Endothelial cell of umbilical vein (primary cell): ENCODE data around the gene MAN2B1. TPM values are rescaled to one million over a fixed set of nuclear protein-coding genes. Genes with fewer than 3 reads are reported as not detected.
A peak's percentile ranks its signal among the peaks of the same experiment; 100 is the strongest.

Experiments
- BruUV-seq: library from RNA; stranded (reverse); fragments of 400-500 nt; replicated peaks from 2 replicates; lab custom pipeline; 2021; lab: Mats Ljungman, UMichigan
- CTCF ChIA-PET: fragments of 300-600, 350-600 bp; sonication (Branson Sonifier 250); formaldehyde crosslinking; loops from one replicate; lab custom pipeline; 2021; ENCODE audit warnings: antibody characterized with exemption, inconsistent platforms; lab: Charles Lee
- POLR2A ChIA-PET: fragments of 300-600, 350-600 bp; sonication (Branson Sonifier 250); formaldehyde crosslinking; loops from one replicate; lab custom pipeline; 2021; ENCODE audit warnings: antibody characterized with exemption, inconsistent platforms; lab: Charles Lee
- DNase-seq: peaks from one replicate; pipeline ENCODE4 v3.0.0-alpha.2; 2011; ENCODE audit warnings: low read depth, low spot score
- FAIRE-seq: peaks from 2 replicates; lab custom pipeline; 2011; peaks lifted over from hg19 to GRCh38; lab: Jason Lieb, UNC
- H2AFZ ChIP-seq: 2 replicates; pipeline ENCODE4 v1.6.0; 2012; ENCODE audit warnings: low read depth, low read length, control low read depth, inconsistent platforms
- H3K27ac ChIP-seq: 2 replicates; pipeline ENCODE4 v1.5.1; 2011; ENCODE audit warnings: low read depth, mild to moderate bottlenecking, control low read depth, low read length, moderate library complexity; ENCODE audit not compliant: insufficient read depth
- H3K27me3 ChIP-seq, 2 experiments: 2 replicates each; pipeline versions ENCODE4 v1.6.0 to v1.6.1; 2011; ENCODE audit warnings: low read length in 2 of 2, mixed read lengths in 1 of 2; ENCODE audit not compliant: control insufficient read depth in 2 of 2, insufficient read depth in 2 of 2
- H3K36me3 ChIP-seq, 2 experiments: 2 replicates in 1 of 2; 3 replicates in 1 of 2; pipeline ENCODE4 v1.5.1; 2011; ENCODE audit warnings: low read length in 2 of 2, mild to moderate bottlenecking in 1 of 2, moderate library complexity in 1 of 2; ENCODE audit not compliant: control insufficient read depth in 2 of 2, insufficient read depth in 2 of 2; ENCODE audit errors: extremely low read depth in 1 of 2
- H3K4me1 ChIP-seq: 3 replicates; pipeline ENCODE4 v1.5.1; 2011; ENCODE audit warnings: mild to moderate bottlenecking, low read length; ENCODE audit not compliant: control insufficient read depth, insufficient read depth; ENCODE audit errors: extremely low read depth
- H3K4me2 ChIP-seq: 2 replicates; pipeline ENCODE4 v1.6.1; 2011; ENCODE audit warnings: low read length, control low read depth, mixed read lengths; ENCODE audit not compliant: insufficient read depth
- H3K4me3 ChIP-seq, 3 experiments: fragments of 200-600 bp in 1 of 3; sonication (generic), shearing (Covaris generic) in 1 of 3; replicated peaks in 1 of 3; 2 replicates each; pipeline ENCODE4 v1.5.1; 2011 to 2016; ENCODE audit warnings: control low read depth in 3 of 3, low read length in 3 of 3, mild to moderate bottlenecking in 2 of 3, inconsistent platforms in 1 of 3, low read depth in 1 of 3, moderate library complexity in 1 of 3; ENCODE audit not compliant: insufficient read depth in 1 of 3
- H3K79me2 ChIP-seq: 2 replicates; pipeline ENCODE4 v1.6.0; 2012; ENCODE audit warnings: low read length, inconsistent platforms; ENCODE audit not compliant: control insufficient read depth, insufficient read depth
- H3K9ac ChIP-seq: replicated peaks from 2 replicates; pipeline ENCODE3; 2011; ENCODE audit warnings: low read length, control low read depth; ENCODE audit not compliant: insufficient read depth; ENCODE audit errors: extremely low read depth
- H3K9me1 ChIP-seq: replicated peaks from 3 replicates; pipeline ENCODE4 v1.6.0; 2011; ENCODE audit warnings: mild to moderate bottlenecking, low read length; ENCODE audit not compliant: control insufficient read depth, insufficient read depth; ENCODE audit errors: extremely low read depth
- H3K9me3 ChIP-seq: replicated peaks from 2 replicates; pipeline ENCODE4 v1.5.1; 2012; ENCODE audit warnings: low read length, inconsistent platforms; ENCODE audit not compliant: control insufficient read depth, insufficient read depth
- H4K20me1 ChIP-seq: replicated peaks from 2 replicates; pipeline ENCODE3; 2011; ENCODE audit warnings: mild to moderate bottlenecking, low read length; ENCODE audit not compliant: control insufficient read depth, insufficient read depth; ENCODE audit errors: extremely low read depth
- CTCF ChIP-seq, 2 donors: IDR thresholded peaks; 1 replicate in 1 of 2; 2 replicates in 1 of 2; pipeline ENCODE4 v1.5.1; 2011; ENCODE audit warnings: low read length in 2 of 2, mild to moderate bottlenecking in 2 of 2, moderate library complexity in 2 of 2, control low read depth in 1 of 2, inconsistent platforms in 1 of 2, low read depth in 1 of 2; ENCODE audit not compliant: insufficient read depth in 1 of 2; ENCODE audit errors: extremely low read depth in 1 of 2
- EZH2 ChIP-seq: IDR thresholded peaks from 2 replicates; pipeline ENCODE4 v1.6.1; 2012; ENCODE audit warnings: borderline replicate concordance, low read depth, mild to moderate bottlenecking, moderate library complexity, low read length, inconsistent platforms; ENCODE audit not compliant: severe bottlenecking
- FOS ChIP-seq: IDR thresholded peaks from 2 replicates; pipeline ENCODE4 v1.6.1; 2011; ENCODE audit warnings: mild to moderate bottlenecking, low read length, moderate library complexity, borderline replicate concordance; ENCODE audit not compliant: insufficient read depth
- GATA2 ChIP-seq: IDR thresholded peaks from 2 replicates; pipeline ENCODE4 v1.7.0; 2011; ENCODE audit warnings: low read depth, mild to moderate bottlenecking, moderate library complexity, mixed read lengths, low read length; ENCODE audit not compliant: insufficient read length, insufficient read depth
- JUN ChIP-seq: IDR thresholded peaks from 2 replicates; pipeline ENCODE4 v1.6.1; 2011; ENCODE audit warnings: borderline replicate concordance, low read depth; ENCODE audit not compliant: insufficient read length, insufficient read depth
- MAX ChIP-seq: IDR thresholded peaks from 2 replicates; pipeline ENCODE4 v1.6.1; 2011; ENCODE audit not compliant: insufficient read depth, insufficient read length
- MYC ChIP-seq: IDR thresholded peaks from one replicate; pipeline ENCODE4 v1.6.1; 2011; ENCODE audit warnings: mild to moderate bottlenecking, low read depth, low read length
- POLR2A ChIP-seq: IDR thresholded peaks from 2 replicates; pipeline ENCODE4 v1.6.1; 2012; ENCODE audit warnings: low read depth, mild to moderate bottlenecking, control low read depth, low read length
- POLR2AphosphoS5 ChIP-seq: IDR thresholded peaks from 2 replicates; pipeline ENCODE4 v1.6.1; 2012; ENCODE audit warnings: low read depth, mild to moderate bottlenecking, control low read depth, low read length, moderate library complexity; ENCODE audit not compliant: insufficient read depth
- dilution Hi-C: fragments of 300-500 bp; cut with MboI; formaldehyde crosslinking; loops from one replicate; pipeline ENCODE4 v1.15.0; 2019; ENCODE audit warnings: low sequenced_read_pairs; ENCODE audit not compliant: extremely low pct_ligation_motif_present
- intact Hi-C: fragments of 100-400 bp; cut with micrococcal nuclease; formaldehyde crosslinking; loops from one replicate; pipeline ENCODE4 v1.10.0; 2022
- polyA plus RNA-seq, 4 experiments: library from polyadenylated mRNA; depleted of rRNA in 3 of 4; stranded (reverse) in 3 of 4; unstranded in 1 of 4; fragments of >200 nt; gene quantifications; 2 replicates each; pipeline versions ENCODE4 v1.2.1 to v1.2.3, GENCODE V29; 2011 to 2012; ENCODE audit warnings: missing spikeins in 1 of 4
- total RNA-seq: library from RNA; stranded (reverse); gene quantifications from 2 replicates; pipeline ENCODE4 v1.2.3, GENCODE V29; 2021

Gene MAN2B1
- total and polyA plus RNA-seq, 2 donors (not counting 3 experiments of a cell fraction or from before 2014, with no cell fraction given), result 64.4 to 76.8 TPM

GRCh38 chr19:12665671-12666264 lies 774 bp downstream of the MAN2B1 start:
- no peak for FAIRE-seq
- no peaks in the 10 kb centered on the region for H3K9me1 ChIP-seq
- dilution Hi-C loops, result no loop called here
- H3K27ac ChIP-seq, result no peak overlapping the region
- H3K79me2 ChIP-seq, result peaks cover 16% of the 10 kb centered on the region
- ChIA-PET POLR2A (interaction anchor here (1.2 kb wide), 1 partner anchor 15 kb away, joined by 4 read pairs; no protein-coding TSS in a partner anchor), CTCF (interaction anchor here (0.6 to 2.1 kb wide), 8 partner anchors 11 to 742 kb away, joined by 3 to 7 read pairs (median 4); no protein-coding TSS in a partner anchor)
- intact Hi-C loops, result loop anchor here (2.0 to 5.0 kb wide), 3 partner anchors 25 to 743 kb away; partner anchors contain the start of gene ZNF136
- peaks cover 20% of the 10 kb centered on the region for H3K4me1 ChIP-seq
- peak overlapping the region; percentile 70 for H3K4me2 ChIP-seq
- H3K27me3 ChIP-seq, result no peaks in the 10 kb centered on the region
- no peak for TF ChIP-seq POLR2A
- no peak for TF ChIP-seq JUN
- no peak for TF ChIP-seq EZH2
- no peak for TF ChIP-seq MYC
- no peak for TF ChIP-seq MAX
- no peak for TF ChIP-seq GATA2
- TF ChIP-seq POLR2AphosphoS5, result no peak
- TF ChIP-seq FOS, result no peak
- no peak for TF ChIP-seq CTCF (IDR thresholded peaks at IDR 0.05; ENCODE audit: extremely low read depth in 1 of 2, insufficient read depth in 1 of 2, low read depth in 1 of 2, low read length in 2 of 2)
- H3K9ac ChIP-seq, result peak overlapping the region; percentile 77
- no peaks in the 10 kb centered on the region for H3K9me3 ChIP-seq
- peak overlapping the region; percentile 60 to 73 (median 67) for H3K4me3 ChIP-seq
- no peak for DNase-seq
- no peaks in the 10 kb centered on the region for H4K20me1 ChIP-seq
- peaks cover 0 to 3% of the 10 kb centered on the region in 2 experiments for H3K36me3 ChIP-seq
- BruUV-seq, result no TSS peak
- peak overlapping the region; percentile 90 for H2AFZ ChIP-seq
